ENCODE results near the gene MSANTD1.

MSANTD1 gene

DNA sequence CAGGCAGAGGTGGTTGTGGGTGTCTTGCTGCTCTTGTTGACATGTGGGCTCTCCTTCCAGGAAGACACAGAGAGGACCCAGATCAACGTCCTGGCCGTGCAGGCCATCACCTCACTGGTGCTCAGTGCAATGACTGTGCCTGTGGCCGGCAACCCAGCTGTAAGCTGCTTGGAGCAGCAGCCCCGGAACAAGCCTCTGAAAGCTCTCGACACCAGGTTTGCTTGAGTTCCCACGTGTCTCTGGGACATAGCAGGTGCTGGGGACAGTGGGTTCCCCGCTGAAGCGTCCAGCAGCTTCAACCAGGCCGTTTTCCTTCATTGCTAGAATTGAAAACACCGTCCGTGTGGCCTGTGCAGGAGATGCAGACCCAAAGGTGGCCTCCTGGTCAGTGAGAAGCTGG, 25.6 kb upstream of the MSANTD1 start:
- no CpG with 5 or more reads among the region's 11 CpGs for WGBS (ENCODE audit: extremely low coverage, insufficient coverage, low lambda C conversion rate)
- Histone ChIP-seq H3K18ac (ENCODE audit: low read length) (no peak overlapping the region), H3K27ac (ENCODE audit: low read depth, low read length) (no peak overlapping the region), H3K4me1 (ENCODE audit: control insufficient read depth, low read depth, low read length) (no peaks in the 10 kb centered on the region), H2BK120ac (ENCODE audit: low read depth, low read length) (no peak overlapping the region), H3K79me1 (ENCODE audit: low read length) (no peaks in the 10 kb centered on the region), H4K8ac (ENCODE audit: low read depth, low read length) (no peak overlapping the region), H3K4ac (ENCODE audit: low read depth, low read length) (no peak overlapping the region), H2BK5ac (ENCODE audit: low read length) (no peak overlapping the region), H2AK5ac (ENCODE audit: low read length) (no peak overlapping the region), H3K27me3 (ENCODE audit: insufficient read depth, low read length, poor library complexity) (no peaks in the 10 kb centered on the region), H2BK15ac (replicated peaks; ENCODE audit: low read depth) (no peak overlapping the region), H3K23ac (ENCODE audit: low read length) (no peak overlapping the region), H3K9ac (ENCODE audit: low read length) (no peak overlapping the region), H3K79me2 (ENCODE audit: control insufficient read depth, insufficient read depth, low read length) (no peaks in the 10 kb centered on the region), H3K56ac (ENCODE audit: low read length) (no peak overlapping the region), H3K4me2 (ENCODE audit: low read length) (no peak overlapping the region), H3K36me3 (ENCODE audit: control insufficient read depth, insufficient read depth, low read length) (peaks cover 21% of the 10 kb centered on the region), H4K5ac (ENCODE audit: low read length) (no peak overlapping the region), H3K4me3 (ENCODE audit: low read length) (no peak overlapping the region)
- no peak for DNase-seq

DNA sequence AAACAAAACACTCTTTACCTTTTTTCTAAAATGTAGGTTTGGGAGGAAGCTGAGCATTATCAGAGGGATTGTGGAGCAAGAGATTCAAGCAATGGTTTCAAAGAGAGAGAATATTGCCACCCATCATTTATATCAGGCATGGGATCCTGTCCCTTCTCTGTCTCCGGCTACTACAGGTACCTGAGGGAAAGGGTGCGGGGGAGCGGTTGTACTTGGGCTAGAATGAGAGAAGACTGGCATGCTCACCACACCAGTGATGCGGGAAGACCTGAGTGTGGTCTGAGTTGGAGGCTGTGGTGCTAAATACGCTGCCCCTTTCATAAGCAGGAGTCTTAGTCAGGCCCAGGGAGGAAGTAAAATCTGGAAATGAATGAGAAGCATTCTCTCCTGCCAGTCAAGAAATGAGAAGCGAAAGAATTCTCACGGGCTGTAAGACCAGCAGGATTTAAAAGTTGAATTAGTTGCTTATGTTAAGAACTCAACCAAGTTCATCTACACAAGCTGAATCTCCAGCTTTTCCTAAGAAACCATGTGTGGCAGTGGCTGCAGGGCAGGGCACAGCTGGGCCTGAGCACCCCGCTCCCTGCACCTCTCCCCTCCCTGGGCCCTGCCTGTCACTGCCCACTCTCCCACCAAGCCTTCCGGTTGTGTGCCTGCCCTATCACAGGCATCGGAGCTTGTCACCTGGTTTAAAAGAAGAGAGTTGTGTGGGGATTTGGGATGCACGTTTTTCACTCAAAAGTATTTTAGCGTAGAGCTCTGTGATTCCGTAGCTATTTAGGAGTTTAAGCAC, 24.8 kb upstream of the MSANTD1 start:
- peaks cover 27% of the 10 kb centered on the region for H3K36me3 ChIP-seq (ENCODE audit: control insufficient read depth, insufficient read depth, low read length)
- WGBS (ENCODE audit: extremely low coverage, insufficient coverage, low lambda C conversion rate) = no CpG with 5 or more reads among the region's 13 CpGs
- DNase-seq = no peak

GRCh38 chr4:3225071-3225850, 23.7 kb upstream of the MSANTD1 start:
- Histone ChIP-seq H3K79me1 (ENCODE audit: low read length) (no peaks in the 10 kb centered on the region), H4K5ac (ENCODE audit: low read length) (no peak overlapping the region), H3K4me1 (ENCODE audit: control insufficient read depth, low read depth, low read length) (no peaks in the 10 kb centered on the region), H2AK5ac (ENCODE audit: low read length) (no peak overlapping the region), H2BK5ac (ENCODE audit: low read length) (no peak overlapping the region), H3K9ac (ENCODE audit: low read length) (no peak overlapping the region), H3K27me3 (ENCODE audit: insufficient read depth, low read length, poor library complexity) (no peaks in the 10 kb centered on the region), H2BK120ac (ENCODE audit: low read depth, low read length) (no peak overlapping the region), H3K23ac (ENCODE audit: low read length) (no peak overlapping the region), H2BK15ac (replicated peaks; ENCODE audit: low read depth) (no peak overlapping the region), H3K4ac (ENCODE audit: low read depth, low read length) (no peak overlapping the region), H3K79me2 (ENCODE audit: control insufficient read depth, insufficient read depth, low read length) (no peaks in the 10 kb centered on the region), H3K4me2 (ENCODE audit: low read length) (no peak overlapping the region), H4K8ac (ENCODE audit: low read depth, low read length) (no peak overlapping the region), H3K4me3 (ENCODE audit: low read length) (no peak overlapping the region), H3K56ac (ENCODE audit: low read length) (no peak overlapping the region), H3K27ac (ENCODE audit: low read depth, low read length) (no peak overlapping the region), H3K36me3 (ENCODE audit: control insufficient read depth, insufficient read depth, low read length) (peaks cover 28% of the 10 kb centered on the region), H3K18ac (ENCODE audit: low read length) (no peak overlapping the region)
- DNase-seq = no peak
- WGBS (ENCODE audit: extremely low coverage, insufficient coverage, low lambda C conversion rate) = no CpG with 5 or more reads among the region's 22 CpGs

More for the DNA sequence above, 24.8 kb upstream of the MSANTD1 start:
- Histone ChIP-seq H3K27me3 (ENCODE audit: insufficient read depth, low read length, poor library complexity) (no peaks in the 10 kb centered on the region), H2BK15ac (replicated peaks; ENCODE audit: low read depth) (no peak overlapping the region), H3K9ac (ENCODE audit: low read length) (no peak overlapping the region), H3K4ac (ENCODE audit: low read depth, low read length) (no peak overlapping the region), H2BK5ac (ENCODE audit: low read length) (no peak overlapping the region), H3K18ac (ENCODE audit: low read length) (no peak overlapping the region), H3K23ac (ENCODE audit: low read length) (no peak overlapping the region), H4K5ac (ENCODE audit: low read length) (no peak overlapping the region), H3K4me1 (ENCODE audit: control insufficient read depth, low read depth, low read length) (no peaks in the 10 kb centered on the region), H3K79me1 (ENCODE audit: low read length) (no peaks in the 10 kb centered on the region), H3K27ac (ENCODE audit: low read depth, low read length) (no peak overlapping the region), H3K4me3 (ENCODE audit: low read length) (no peak overlapping the region), H2AK5ac (ENCODE audit: low read length) (no peak overlapping the region), H4K8ac (ENCODE audit: low read depth, low read length) (no peak overlapping the region), H3K56ac (ENCODE audit: low read length) (no peak overlapping the region), H3K4me2 (ENCODE audit: low read length) (no peak overlapping the region), H3K79me2 (ENCODE audit: control insufficient read depth, insufficient read depth, low read length) (no peaks in the 10 kb centered on the region), H2BK120ac (ENCODE audit: low read depth, low read length) (no peak overlapping the region)

DNA sequence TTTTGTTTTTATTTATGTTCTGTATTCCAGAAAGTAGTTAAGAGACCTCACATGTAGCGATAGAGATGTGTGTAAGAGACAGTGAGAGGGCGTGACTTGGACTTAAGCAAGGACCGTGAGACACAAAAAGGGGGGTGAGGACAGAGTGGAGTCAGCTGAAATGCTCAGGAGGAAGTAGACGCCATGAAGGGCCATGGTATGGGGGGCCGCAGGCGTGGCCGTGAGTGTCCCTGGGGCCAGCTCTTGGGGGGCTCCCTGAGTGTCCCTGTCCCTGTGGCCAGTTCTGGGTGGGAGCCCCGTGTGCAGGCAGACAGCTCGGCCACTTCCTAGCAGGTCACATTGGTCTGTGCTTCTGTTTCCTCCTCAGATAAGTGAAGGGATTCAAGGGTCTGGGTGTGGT, 23.0 kb upstream of the MSANTD1 start:
- Histone ChIP-seq H2BK5ac (ENCODE audit: low read length) (no peak overlapping the region), H3K4ac (ENCODE audit: low read depth, low read length) (no peak overlapping the region), H3K9ac (ENCODE audit: low read length) (no peak overlapping the region), H4K8ac (ENCODE audit: low read depth, low read length) (no peak overlapping the region), H3K27me3 (ENCODE audit: insufficient read depth, low read length, poor library complexity) (no peaks in the 10 kb centered on the region), H3K4me1 (ENCODE audit: control insufficient read depth, low read depth, low read length) (no peaks in the 10 kb centered on the region), H3K4me3 (ENCODE audit: low read length) (no peak overlapping the region), H2AK5ac (ENCODE audit: low read length) (no peak overlapping the region), H3K23ac (ENCODE audit: low read length) (no peak overlapping the region), H3K79me1 (ENCODE audit: low read length) (no peaks in the 10 kb centered on the region), H3K56ac (ENCODE audit: low read length) (no peak overlapping the region), H3K36me3 (ENCODE audit: control insufficient read depth, insufficient read depth, low read length) (peaks cover 29% of the 10 kb centered on the region), H3K18ac (ENCODE audit: low read length) (no peak overlapping the region), H2BK120ac (ENCODE audit: low read depth, low read length) (no peak overlapping the region), H4K5ac (ENCODE audit: low read length) (no peak overlapping the region), H3K4me2 (ENCODE audit: low read length) (no peak overlapping the region), H3K27ac (ENCODE audit: low read depth, low read length) (no peak overlapping the region), H2BK15ac (replicated peaks; ENCODE audit: low read depth) (no peak overlapping the region), H3K79me2 (ENCODE audit: control insufficient read depth, insufficient read depth, low read length) (no peaks in the 10 kb centered on the region)
- DNase-seq = no peak
- no CpG with 5 or more reads among the region's 9 CpGs for WGBS (ENCODE audit: extremely low coverage, insufficient coverage, low lambda C conversion rate)

DNA sequence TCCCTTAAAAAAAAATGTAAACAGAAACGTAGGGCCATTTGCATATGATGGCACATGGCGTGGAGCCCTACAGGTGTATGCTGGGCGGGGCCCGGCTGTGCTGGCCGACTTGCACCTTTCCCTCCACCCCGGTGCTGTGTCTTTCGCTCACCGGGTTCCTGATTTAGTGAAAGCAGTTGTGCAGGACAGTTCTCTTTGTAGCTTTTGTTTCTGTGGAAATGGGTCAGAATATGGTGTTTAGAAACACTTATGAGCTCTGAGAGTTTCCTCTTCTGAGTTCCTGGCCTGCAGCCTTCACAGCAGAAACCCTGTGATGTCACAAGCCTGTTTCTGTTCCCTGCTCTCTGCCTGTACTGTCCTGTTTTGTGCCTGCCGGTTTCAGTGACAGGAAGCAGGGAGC, 22.5 kb upstream of the MSANTD1 start:
- no peak overlapping the region for H3K4ac ChIP-seq (ENCODE audit: low read depth, low read length)
- H3K27ac ChIP-seq (ENCODE audit: low read depth, low read length) = no peak overlapping the region
- H3K4me3 ChIP-seq (ENCODE audit: low read length) = no peak overlapping the region
- no peaks in the 10 kb centered on the region for H3K79me2 ChIP-seq (ENCODE audit: control insufficient read depth, insufficient read depth, low read length)
- no peak overlapping the region for H2AK5ac ChIP-seq (ENCODE audit: low read length)
- H2BK120ac ChIP-seq (ENCODE audit: low read depth, low read length) = no peak overlapping the region
- no peak overlapping the region for H3K18ac ChIP-seq (ENCODE audit: low read length)
- H3K27me3 ChIP-seq (ENCODE audit: insufficient read depth, low read length, poor library complexity) = no peaks in the 10 kb centered on the region
- no peak overlapping the region for H3K23ac ChIP-seq (ENCODE audit: low read length)
- H3K79me1 ChIP-seq (ENCODE audit: low read length) = no peaks in the 10 kb centered on the region
- H3K4me2 ChIP-seq (ENCODE audit: low read length) = no peak overlapping the region
- H2BK5ac ChIP-seq (ENCODE audit: low read length) = no peak overlapping the region
- no peak overlapping the region for H3K56ac ChIP-seq (ENCODE audit: low read length)
- H3K36me3 ChIP-seq (ENCODE audit: control insufficient read depth, insufficient read depth, low read length) = peaks cover 28% of the 10 kb centered on the region
- no CpG with 5 or more reads among the region's 9 CpGs for WGBS (ENCODE audit: extremely low coverage, insufficient coverage, low lambda C conversion rate)
- DNase-seq = no peak
- H3K9ac ChIP-seq (ENCODE audit: low read length) = no peak overlapping the region
- no peaks in the 10 kb centered on the region for H3K4me1 ChIP-seq (ENCODE audit: control insufficient read depth, low read depth, low read length)
- H2BK15ac ChIP-seq (replicated peaks; ENCODE audit: low read depth) = no peak overlapping the region
- H4K5ac ChIP-seq (ENCODE audit: low read length) = no peak overlapping the region
- H4K8ac ChIP-seq (ENCODE audit: low read depth, low read length) = no peak overlapping the region

Measured in mesendoderm (in vitro differentiated cells).